Nasal cavity respiratory epithelium epithelial cell of viscerocranial mucosa (primary cell): Measurements from ENCODE around the gene GNAO1. TPM values are rescaled to one million over a fixed set of nuclear protein-coding genes. Genes with fewer than 3 reads are reported as not detected.

Experiments
- total RNA-seq: library from RNA; depleted of rRNA; stranded (reverse); fragments of >200 nt; gene quantifications from 2 replicates; pipeline ENCODE4 v1.2.3, GENCODE V29; 2014

GNAO1 gene
- under 0.01 and 0.07 TPM in 2 replicates for total RNA-seq

GRCh38 chr16:56191156-56191815 lies at the start of gene GNAO1:
Gene GNAO1, plus strand, starts transcription at chr16:56191489. Its CDS starts 747 bp downstream, at chr16:56192236.

Other genes starting within 250 kb of the GNAO1 start
- 235 and 267 TPM in 2 replicates for gene AMFR, start 234.1 kb downstream of the GNAO1 start, total RNA-seq